ENCODE data around the gene ETV2.
A peak's percentile ranks its signal among the peaks of the same experiment; 100 is the strongest.

The ETV2 gene

DNA sequence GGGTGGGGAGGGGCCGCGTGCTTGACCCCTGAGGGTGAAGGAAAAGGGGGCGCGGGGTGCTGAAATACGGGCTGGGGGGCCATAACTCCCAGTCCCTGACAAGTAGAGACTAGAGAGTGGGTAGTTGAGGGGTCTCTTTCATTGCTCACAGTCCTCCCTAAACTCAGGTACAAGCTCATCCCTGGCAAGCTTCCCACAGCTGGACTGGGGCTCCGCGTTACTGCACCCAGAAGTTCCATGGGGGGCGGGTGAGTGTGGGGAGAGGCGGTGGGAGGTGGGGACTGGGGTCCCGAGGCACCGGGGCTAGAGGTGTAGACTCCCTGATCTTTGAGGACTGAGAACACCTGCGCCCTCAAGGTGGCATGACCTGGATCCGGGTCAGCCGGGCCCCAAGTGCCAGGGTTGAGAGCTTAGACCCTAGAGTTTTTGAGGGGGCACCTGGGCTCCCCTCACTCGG lies 1.3 kb downstream of the ETV2 start:
- H2AFZ ChIP-seq (ENCODE audit: low read depth, low read length, severe bottlenecking), result peak overlapping the region; percentile 75
- peak overlapping the region; percentile 65 for H3K9ac ChIP-seq (ENCODE audit: low read length)
- H3K27ac ChIP-seq (ENCODE audit: low read depth, low read length), result 0 out of 2 replicates have a peak overlapping the region, but pooled peaks have one; percentile 70

GRCh38 chr19:35643255-35644205 lies 2.0 kb downstream of the ETV2 start:
- no peaks in the 10 kb centered on the region for H3K9me3 ChIP-seq (ENCODE audit: insufficient read depth, low read length)
- TF ChIP-seq, protein P1, sequence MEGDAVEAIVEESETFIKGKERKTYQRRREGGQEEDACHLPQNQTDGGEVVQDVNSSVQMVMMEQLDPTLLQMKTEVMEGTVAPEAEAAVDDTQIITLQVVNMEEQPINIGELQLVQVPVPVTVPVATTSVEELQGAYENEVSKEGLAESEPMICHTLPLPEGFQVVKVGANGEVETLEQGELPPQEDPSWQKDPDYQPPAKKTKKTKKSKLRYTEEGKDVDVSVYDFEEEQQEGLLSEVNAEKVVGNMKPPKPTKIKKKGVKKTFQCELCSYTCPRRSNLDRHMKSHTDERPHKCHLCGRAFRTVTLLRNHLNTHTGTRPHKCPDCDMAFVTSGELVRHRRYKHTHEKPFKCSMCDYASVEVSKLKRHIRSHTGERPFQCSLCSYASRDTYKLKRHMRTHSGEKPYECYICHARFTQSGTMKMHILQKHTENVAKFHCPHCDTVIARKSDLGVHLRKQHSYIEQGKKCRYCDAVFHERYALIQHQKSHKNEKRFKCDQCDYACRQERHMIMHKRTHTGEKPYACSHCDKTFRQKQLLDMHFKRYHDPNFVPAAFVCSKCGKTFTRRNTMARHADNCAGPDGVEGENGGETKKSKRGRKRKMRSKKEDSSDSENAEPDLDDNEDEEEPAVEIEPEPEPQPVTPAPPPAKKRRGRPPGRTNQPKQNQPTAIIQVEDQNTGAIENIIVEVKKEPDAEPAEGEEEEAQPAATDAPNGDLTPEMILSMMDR (IDR thresholded peaks at IDR 0.05; ENCODE audit: insufficient read depth, low read length, poor library complexity, severe bottlenecking), result no peak
- H3K79me2 ChIP-seq (ENCODE audit: insufficient read depth, low read length), result peaks cover 4% of the 10 kb centered on the region
- H3K27ac ChIP-seq (ENCODE audit: low read depth, low read length), result peak overlapping the region; percentile 70
- peaks cover 27% of the 10 kb centered on the region for H3F3A ChIP-seq (ENCODE audit: insufficient read depth)
- no peaks in the 10 kb centered on the region for H3K27me3 ChIP-seq (ENCODE audit: low read length)
- H3K36me3 ChIP-seq (ENCODE audit: low read length), result no peaks in the 10 kb centered on the region
- H2AFZ ChIP-seq (ENCODE audit: low read depth, low read length, severe bottlenecking), result peak overlapping the region; percentile 75
- no peaks in the 10 kb centered on the region for H3K9me2 ChIP-seq (replicated peaks; ENCODE audit: insufficient read depth, low read length)
- H4K20me1 ChIP-seq (ENCODE audit: low read depth, low read length), result no peaks in the 10 kb centered on the region
- peak overlapping the region; percentile 65 for H3K9ac ChIP-seq (ENCODE audit: low read length)
- peak overlapping the region; percentile 91 for H3K4me2 ChIP-seq (ENCODE audit: low read depth, low read length, poor library complexity, severe bottlenecking)
- peak overlapping the region; percentile 61 for H3K4me3 ChIP-seq (ENCODE audit: insufficient read depth, low read length, poor library complexity, severe bottlenecking)

More for the DNA sequence above, 1.3 kb downstream of the ETV2 start:
- no peaks in the 10 kb centered on the region for H3K36me3 ChIP-seq (ENCODE audit: low read length)
- H3K79me2 ChIP-seq (ENCODE audit: insufficient read depth, low read length), result no peaks in the 10 kb centered on the region
- H3F3A ChIP-seq (ENCODE audit: insufficient read depth), result peaks cover 27% of the 10 kb centered on the region
- H3K4me2 ChIP-seq (ENCODE audit: low read depth, low read length, poor library complexity, severe bottlenecking), result peak overlapping the region; percentile 91
- H4K20me1 ChIP-seq (ENCODE audit: low read depth, low read length), result no peaks in the 10 kb centered on the region
- H3K27me3 ChIP-seq (ENCODE audit: low read length), result no peaks in the 10 kb centered on the region
- no peaks in the 10 kb centered on the region for H3K9me2 ChIP-seq (replicated peaks; ENCODE audit: insufficient read depth, low read length)
- peak overlapping the region; percentile 61 for H3K4me3 ChIP-seq (ENCODE audit: insufficient read depth, low read length, poor library complexity, severe bottlenecking)
- TF ChIP-seq, protein P1 (IDR thresholded peaks at IDR 0.05; ENCODE audit: insufficient read depth, low read length, poor library complexity, severe bottlenecking), result no peak
- TF ChIP-seq EZH2phosphoT487 (conservative IDR thresholded peaks at IDR 0.05; ENCODE audit: low read length), result no peak
- no peaks in the 10 kb centered on the region for H3K9me3 ChIP-seq (ENCODE audit: insufficient read depth, low read length)

GRCh38 chr19:35644206-35644986 lies 2.9 kb downstream of the ETV2 start:
- Histone ChIP-seq H3K79me2 (ENCODE audit: insufficient read depth, low read length) (peaks cover 13% of the 10 kb centered on the region), H3K27me3 (ENCODE audit: low read length) (no peaks in the 10 kb centered on the region), H3K9me3 (ENCODE audit: insufficient read depth, low read length) (no peaks in the 10 kb centered on the region), H3K36me3 (ENCODE audit: low read length) (no peaks in the 10 kb centered on the region), H4K20me1 (ENCODE audit: low read depth, low read length) (no peaks in the 10 kb centered on the region), H3K27ac (ENCODE audit: low read depth, low read length) (peak overlapping the region; percentile 70), H3K4me2 (ENCODE audit: low read depth, low read length, poor library complexity, severe bottlenecking) (peak overlapping the region; percentile 91), H2AFZ (ENCODE audit: low read depth, low read length, severe bottlenecking) (peak overlapping the region; percentile 75), H3F3A (ENCODE audit: insufficient read depth) (peaks cover 26% of the 10 kb centered on the region), H3K4me3 (ENCODE audit: insufficient read depth, low read length, poor library complexity, severe bottlenecking) (peak overlapping the region; percentile 61), H3K9me2 (replicated peaks; ENCODE audit: insufficient read depth, low read length) (no peaks in the 10 kb centered on the region), H3K9ac (ENCODE audit: low read length) (peak overlapping the region; percentile 65)
- no peak for TF ChIP-seq EZH2phosphoT487 (conservative IDR thresholded peaks at IDR 0.05; ENCODE audit: low read length)
- TF ChIP-seq, protein P1 (IDR thresholded peaks at IDR 0.05; ENCODE audit: insufficient read depth, low read length, poor library complexity, severe bottlenecking), result no peak
